Measurements from ENCODE around the gene TEP1.

TEP1 gene

GRCh38 chr14:20350860-20351259 is 62.4 kb downstream of the TEP1 start:
- Histone ChIP-seq H3K27me3 (ENCODE audit: low read depth, low read length) (no peaks in the 10 kb centered on the region), H3K4me1 (ENCODE audit: low read length) (no peaks in the 10 kb centered on the region)
- TF ChIP-seq EZH2phosphoT487 (IDR thresholded peaks at IDR 0.05; ENCODE audit: low read depth) = no peak
- TF ChIP-seq CTCF (IDR thresholded peaks at IDR 0.05; ENCODE audit: low read depth, low read length) = no peak

GRCh38 chr14:20350282-20350681 is 63.0 kb downstream of the TEP1 start:
- 0 out of 2 replicates have a peak, but pooled peaks cover 1% of the 10 kb centered on the region for H3K79me2 ChIP-seq (ENCODE audit: low read length)
- no peaks in the 10 kb centered on the region for H4K20me1 ChIP-seq (ENCODE audit: insufficient read depth, low read length)
- no peaks in the 10 kb centered on the region for H3K9me3 ChIP-seq (ENCODE audit: insufficient read depth, low read length)
- H3K4me1 ChIP-seq (ENCODE audit: low read length) = no peaks in the 10 kb centered on the region
- H3K36me3 ChIP-seq (replicated peaks; ENCODE audit: low read depth, low read length) = peaks cover 58% of the 10 kb centered on the region
- H3K9ac ChIP-seq (ENCODE audit: low read length) = no peak overlapping the region
- H3K4me2 ChIP-seq (ENCODE audit: low read length) = no peak overlapping the region
- no peak overlapping the region for H2AFZ ChIP-seq (ENCODE audit: low read depth, low read length)
- H3K27ac ChIP-seq (ENCODE audit: low read length) = no peak overlapping the region
- TF ChIP-seq CTCF (IDR thresholded peaks at IDR 0.05; ENCODE audit: low read depth, low read length) = no peak
- no peak for TF ChIP-seq EZH2phosphoT487 (IDR thresholded peaks at IDR 0.05; ENCODE audit: low read depth)
- no peaks in the 10 kb centered on the region for H3K27me3 ChIP-seq (ENCODE audit: low read depth, low read length)
- no peak overlapping the region for H3K4me3 ChIP-seq (ENCODE audit: low read length)

More at GRCh38 chr14:20350860-20351259, 62.4 kb downstream of the TEP1 start:
- H3K36me3 ChIP-seq (replicated peaks; ENCODE audit: low read depth, low read length) = peaks cover 57% of the 10 kb centered on the region
- no peak overlapping the region for H3K4me2 ChIP-seq (ENCODE audit: low read length)
- no peaks in the 10 kb centered on the region for H3K9me3 ChIP-seq (ENCODE audit: insufficient read depth, low read length)
- no peak overlapping the region for H3K27ac ChIP-seq (ENCODE audit: low read length)
- H3K9ac ChIP-seq (ENCODE audit: low read length) = no peak overlapping the region
- H3K79me2 ChIP-seq (ENCODE audit: low read length) = no peaks in the 10 kb centered on the region
- H2AFZ ChIP-seq (ENCODE audit: low read depth, low read length) = no peak overlapping the region
- no peaks in the 10 kb centered on the region for H4K20me1 ChIP-seq (ENCODE audit: insufficient read depth, low read length)
- no peak overlapping the region for H3K4me3 ChIP-seq (ENCODE audit: low read length)

- H3K4me3 ChIP-seq (ENCODE audit: low read length) = no peak overlapping the region
- no peak for TF ChIP-seq EZH2phosphoT487 (IDR thresholded peaks at IDR 0.05; ENCODE audit: low read depth)
- TF ChIP-seq CTCF (IDR thresholded peaks at IDR 0.05; ENCODE audit: low read depth, low read length) = no peak
- no peak overlapping the region for H3K4me2 ChIP-seq (ENCODE audit: low read length)
- H3K79me2 ChIP-seq (ENCODE audit: low read length) = peaks cover 14% of the 10 kb centered on the region
- no peaks in the 10 kb centered on the region for H3K27me3 ChIP-seq (ENCODE audit: low read depth, low read length)
- H3K27ac ChIP-seq (ENCODE audit: low read length) = no peak overlapping the region
- H3K36me3 ChIP-seq (replicated peaks; ENCODE audit: low read depth, low read length) = peaks cover 42% of the 10 kb centered on the region
- no peak overlapping the region for H3K9ac ChIP-seq (ENCODE audit: low read length)
- H3K4me1 ChIP-seq (ENCODE audit: low read length) = peaks cover 5% of the 10 kb centered on the region
- no peaks in the 10 kb centered on the region for H4K20me1 ChIP-seq (ENCODE audit: insufficient read depth, low read length)
- H2AFZ ChIP-seq (ENCODE audit: low read depth, low read length) = no peak overlapping the region
- H3K9me3 ChIP-seq (ENCODE audit: insufficient read depth, low read length) = no peaks in the 10 kb centered on the region
Observed at GRCh38 chr14:20347747-20348146, 65.6 kb downstream of the TEP1 start.

- no peaks in the 10 kb centered on the region for H4K20me1 ChIP-seq (ENCODE audit: insufficient read depth, low read length)
- no peak overlapping the region for H3K9ac ChIP-seq (ENCODE audit: low read length)
- no peak overlapping the region for H3K4me2 ChIP-seq (ENCODE audit: low read length)
- H3K27ac ChIP-seq (ENCODE audit: low read length) = no peak overlapping the region
- no peak for TF ChIP-seq CTCF (IDR thresholded peaks at IDR 0.05; ENCODE audit: low read depth, low read length)
- TF ChIP-seq EZH2phosphoT487 (IDR thresholded peaks at IDR 0.05; ENCODE audit: low read depth) = no peak
- no peaks in the 10 kb centered on the region for H3K27me3 ChIP-seq (ENCODE audit: low read depth, low read length)
- peaks cover 5% of the 10 kb centered on the region for H3K4me1 ChIP-seq (ENCODE audit: low read length)
- peaks cover 33% of the 10 kb centered on the region for H3K36me3 ChIP-seq (replicated peaks; ENCODE audit: low read depth, low read length)
- H3K4me3 ChIP-seq (ENCODE audit: low read length) = no peak overlapping the region
- no peaks in the 10 kb centered on the region for H3K9me3 ChIP-seq (ENCODE audit: insufficient read depth, low read length)
- no peak overlapping the region for H2AFZ ChIP-seq (ENCODE audit: low read depth, low read length)
- H3K79me2 ChIP-seq (ENCODE audit: low read length) = peaks cover 14% of the 10 kb centered on the region
Observed at GRCh38 chr14:20346713-20347112, 66.6 kb downstream of the TEP1 start.

All from OCI-LY3 (cell line).